Heart right ventricle (tissue), 16 donors: Measurements from ENCODE around the gene GAN. TPM values are rescaled to one million over a fixed set of nuclear protein-coding genes. Genes with fewer than 3 reads are reported as not detected.

Experiments
- ATAC-seq, 8 donors: fragments of 200-7000 bp; cut with Tn5 transposase; one replicate each; pipeline ENCODE4 v1.9.1; 2020; ENCODE audit warnings: mild to moderate bottlenecking in 8 of 8, moderate library complexity in 8 of 8, moderate number of reproducible peaks in 1 of 8
- DNase-seq, 2 donors: peaks; one replicate each; pipeline ENCODE4 v3.0.0-alpha.2; 2020
- H3K27ac ChIP-seq, 10 donors: fragments of 200-600 bp; sonication (generic) in 2 of 10; one replicate each; pipeline versions ENCODE4 v1.5.0 to v1.8.0; 2020 to 2022; ENCODE audit warnings: mild to moderate bottlenecking in 3 of 10
- H3K27me3 ChIP-seq, 7 donors: fragments of 200-600 bp; one replicate each; pipeline ENCODE4 v1.8.0; 2021 to 2022; ENCODE audit warnings: mild to moderate bottlenecking in 2 of 7
- H3K36me3 ChIP-seq, 9 donors: fragments of 200-600 bp; sonication (generic) in 1 of 9; one replicate each; pipeline versions ENCODE4 v1.5.0 to v1.8.0; 2020 to 2022; ENCODE audit warnings: mild to moderate bottlenecking in 2 of 9
- H3K4me1 ChIP-seq, 9 donors: fragments of 200-600 bp; sonication (generic) in 1 of 9; one replicate each; pipeline versions ENCODE4 v1.5.0 to v1.8.0; 2020 to 2022; ENCODE audit warnings: mild to moderate bottlenecking in 4 of 9
- H3K4me3 ChIP-seq, 10 donors: fragments of 200-600 bp; sonication (generic) in 2 of 10; one replicate each; pipeline versions ENCODE4 v1.5.0 to v1.8.0; 2020 to 2022; ENCODE audit warnings: mild to moderate bottlenecking in 7 of 10, moderate library complexity in 2 of 10
- H3K9me3 ChIP-seq, 11 donors: fragments of 200-600 bp in 10 of 11; sonication (generic) in 2 of 11; one replicate each; pipeline versions ENCODE4 v1.5.0 to v1.8.0; 2013 to 2022; ENCODE audit warnings: mild to moderate bottlenecking in 2 of 11, control low read depth in 1 of 11, moderate library complexity in 1 of 11
- CTCF ChIP-seq, 9 donors: fragments of 200-600 bp; sonication (generic) in 2 of 9; IDR thresholded peaks; one replicate each; pipeline versions ENCODE4 v1.5.0 to v1.8.0; 2021 to 2022; ENCODE audit warnings: antibody characterized with exemption in 9 of 9, mild to moderate bottlenecking in 5 of 9, moderate library complexity in 1 of 9
- WGBS, 2 donors: extraction: QIAGEN DNeasy Blood & Tissue Kit; methylation state at CpG; one replicate each; pipeline ENCODE4 v1.1.7; 2013; ENCODE audit warnings: inconsistent platforms in 1 of 2; 5-methylcytosine and 5-hydroxymethylcytosine counted together
- intact Hi-C, 10 donors: fragments of 100-400 bp; cut with DNase I; formaldehyde crosslinking; loops; one replicate each; pipeline versions ENCODE4 v1.11.1 to v1.14.2; 2022
- polyA plus RNA-seq, 2 donors: library from polyadenylated mRNA; stranded (reverse); fragments of 200-250 nt; gene quantifications; one replicate each; pipeline ENCODE4 v1.2.3, GENCODE V29; 2013
- total RNA-seq, 10 donors: library from RNA; stranded (reverse); fragmentation: NEBNext Ultra II Directional in 3 of 10; extraction: Animal tissue kit (Norgen Biotek cat#: 25700) in 3 of 10; gene quantifications; one replicate each; pipeline versions ENCODE4 v1.2.1 to v1.2.4, GENCODE V29; 2021 to 2023
- donor health status: Arrhythmogenic right ventricular cardiomyopathy.
- donor health status: ischemic (EF 13 %, LVEDD 7.1; RV severe dilation, severe dysfunction).
- donor health status: healthy with polysubstance abuse.
- donor health status: DM: no; HTN: yes; CAD: no.
- donor health status: DM: no; HTN: no; CAD: no.
- donor health status: ischemic (EF 25% LVEDD 6.9; RV normal size, moderate dysfunction).
- donor health status: ischemic (EF 25% LVEDD 5.7; RV mildly dilated, moderate dysfunction).
- donor health status: healthy.
- donor health status: DM: yes; HTN: yes; CAD: no.
- donor health status: Ischemic cardiomyopathy.
- donor health status: ischemic (EF 35%, LVEDD 5.7; RV mildly dilated, moderate dysfunction).
- donor health status: nonischemic (EF 11% LVEDD 7.7; RV severe dilation, severe dysfunction).
- donor health status: DM: yes; HTN: yes; CAD: no.
- donor health status: PGD.
- donor health status: ischemic (EF 29% LVEDD 5.4; RV normal size, mild dysfunction).
- donor health status: nonischemic (EF 23%, LVEDD 6.1; RV moderate dilation, normal function).

GAN gene
- total and polyA plus RNA-seq, 12 donors = 0.94 to 17.7 (median 12.2) TPM

- DNase-seq (no peak), ATAC-seq (peak in 1 of 8 donors; percentile 45)
- Histone ChIP-seq H3K27ac (no peak overlapping the region), H3K36me3 (peaks cover 0 to 26% (median 0%) of the 10 kb centered on the region in 9 donors), H3K4me3 (no peak overlapping the region), H3K9me3 (no peaks in the 10 kb centered on the region), H3K27me3 (no peaks in the 10 kb centered on the region), H3K4me1 (peaks cover 0 to 31% (median 12%) of the 10 kb centered on the region in 9 donors)
- TF ChIP-seq CTCF (IDR thresholded peaks at IDR 0.05) = no peak
- intact Hi-C loops = no loop called here
- 97 to 98% methylated on average over 14 of the region's 14 CpGs for WGBS, 2 donors
Measured at GRCh38 chr16:81388357-81388756, 73.6 kb downstream of the GAN start.

DNA sequence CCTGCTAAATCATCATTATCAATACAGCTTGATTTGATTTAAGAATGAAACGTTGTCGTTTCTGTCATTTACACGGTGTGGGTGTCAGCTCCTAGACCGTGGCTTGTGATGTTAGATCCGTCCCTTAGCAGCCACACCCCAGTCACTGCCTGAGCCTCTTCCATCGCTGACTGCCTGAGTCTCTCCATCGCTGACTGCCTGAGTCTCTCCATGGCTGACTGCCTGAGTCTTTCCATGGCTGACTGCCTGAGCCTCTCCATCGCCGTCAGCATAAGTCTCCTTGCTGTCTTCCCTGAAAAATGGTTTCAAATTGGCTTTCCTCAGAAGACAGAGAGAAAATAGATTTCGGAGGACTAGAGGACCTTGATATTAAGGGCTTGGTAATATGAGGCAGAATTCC, 76.1 kb downstream of the GAN start:
- H3K4me3 ChIP-seq = no peak overlapping the region
- H3K27ac ChIP-seq = no peak overlapping the region
- intact Hi-C loops = loop anchor here in 1 of 10 donors (2.0 kb wide), 1 partner anchor 32 kb away; no protein-coding TSS in a partner anchor
- H3K36me3 ChIP-seq = peaks cover 0 to 26% (median 0%) of the 10 kb centered on the region in 9 donors
- ATAC-seq (no peak), DNase-seq (no peak)
- no peaks in the 10 kb centered on the region for H3K27me3 ChIP-seq
- no peaks in the 10 kb centered on the region for H3K9me3 ChIP-seq
- no peak for TF ChIP-seq CTCF (IDR thresholded peaks at IDR 0.05)
- peaks cover 2 to 22% (median 10%) of the 10 kb centered on the region in 9 donors for H3K4me1 ChIP-seq
- 91% methylated on average over 10 of the region's 10 CpGs for WGBS, 2 donors

- intact Hi-C loops = no loop called here
- H3K9me3 ChIP-seq = no peaks in the 10 kb centered on the region
- peaks cover 6 to 27% (median 17%) of the 10 kb centered on the region in 9 donors for H3K4me1 ChIP-seq
- H3K36me3 ChIP-seq = peaks cover 0 to 26% (median 0%) of the 10 kb centered on the region in 9 donors
- WGBS, 2 donors = 97 to 98% methylated on average over 6 of the region's 6 CpGs
- TF ChIP-seq CTCF (IDR thresholded peaks at IDR 0.05) = no peak
- H3K4me3 ChIP-seq = no peak overlapping the region
- no peaks in the 10 kb centered on the region for H3K27me3 ChIP-seq
- H3K27ac ChIP-seq = no peak overlapping the region
- DNase-seq (no peak), ATAC-seq (no peak)
Measured at GRCh38 chr16:81392011-81392410, 77.2 kb downstream of the GAN start.

DNA sequence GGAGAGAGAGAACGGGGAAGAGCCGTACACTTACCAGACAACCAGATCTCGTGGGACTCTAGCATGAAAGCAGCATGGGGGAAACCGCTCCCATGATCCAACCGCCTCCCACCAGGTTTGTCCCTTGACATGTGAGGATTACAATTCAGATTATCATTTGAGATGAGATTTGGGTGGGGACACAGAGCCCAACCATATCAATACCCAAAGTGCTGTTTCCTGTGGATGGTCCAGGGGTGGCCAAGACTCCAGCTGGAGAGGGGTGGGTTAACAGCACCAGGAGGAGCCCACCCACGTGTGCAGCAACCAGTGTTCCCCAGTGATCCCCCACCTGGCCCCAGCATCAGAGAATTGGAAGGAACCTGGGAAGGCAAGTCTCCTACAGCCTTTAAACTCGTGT, 79.7 kb downstream of the GAN start:
- intact Hi-C loops = no loop called here
- no peak for TF ChIP-seq CTCF (IDR thresholded peaks at IDR 0.05)
- H3K27me3 ChIP-seq = no peaks in the 10 kb centered on the region
- H3K27ac ChIP-seq = peak overlapping the region in 7 of 10 donors; percentile 38 to 81 (median 65)
- WGBS, 2 donors = 80 to 86% methylated on average over 7 of the region's 7 CpGs
- H3K9me3 ChIP-seq = peaks cover 0 to 3% (median 0%) of the 10 kb centered on the region in 11 donors
- H3K36me3 ChIP-seq = peaks cover 0 to 18% (median 0%) of the 10 kb centered on the region in 9 donors
- peaks cover 6 to 41% (median 17%) of the 10 kb centered on the region in 9 donors for H3K4me1 ChIP-seq
- no peak overlapping the region for H3K4me3 ChIP-seq
- ATAC-seq (no peak), DNase-seq (no peak)
